AG04450 (cell line): ENCODE data around the gene GRIPAP1. TPM values are rescaled to one million over a fixed set of nuclear protein-coding genes. Genes with fewer than 3 reads are reported as not detected.
A peak's percentile ranks its signal among the peaks of the same experiment; 100 is the strongest.

Experiments
- CTCF ChIA-PET: fragments of 300-600, 350-600 bp; formaldehyde crosslinking; extraction: SDS; loops from one replicate; lab custom pipeline; 2022; ENCODE audit warnings: antibody characterized with exemption, inconsistent platforms; lab: Charles Lee
- POLR2A ChIA-PET: fragments of 350-600 bp; formaldehyde crosslinking; extraction: SDS; loops from one replicate; lab custom pipeline; 2021; ENCODE audit warnings: antibody characterized with exemption, inconsistent platforms; lab: Yijun Ruan, JAX
- DNase-seq: peaks from one replicate; pipeline ENCODE4 v3.0.0-alpha.2; 2011; ENCODE audit warnings: low read depth, low spot score
- H3K27ac ChIP-seq: one replicate; pipeline ENCODE4 v1.5.1; 2012; ENCODE audit warnings: low read depth, low read length, control low read depth
- H3K27me3 ChIP-seq: one replicate; pipeline ENCODE4 v1.6.0; 2012; ENCODE audit warnings: low read length; ENCODE audit not compliant: control insufficient read depth, insufficient read depth
- H3K4me3 ChIP-seq: 2 replicates; pipeline ENCODE4 v1.5.1; 2011; ENCODE audit warnings: mild to moderate bottlenecking, low read depth, low read length, control low read depth
- H3K9me3 ChIP-seq: 2 replicates; pipeline ENCODE4 v1.5.1; 2012; ENCODE audit warnings: low read length; ENCODE audit not compliant: control insufficient read depth, insufficient read depth
- polyA minus RNA-seq: library from RNA; depleted of rRNA, polyadenylated mRNA; stranded (reverse); fragments of >200 nt; gene quantifications from 2 replicates; pipeline ENCODE4 v1.2.3, GENCODE V29; 2011; rRNA and poly(A)+ RNA removed
- polyA plus RNA-seq: library from polyadenylated mRNA; depleted of rRNA; stranded (reverse); fragments of >200 nt; gene quantifications from 2 replicates; pipeline ENCODE4 v1.2.3, GENCODE V29; 2011; rRNA removed
- TF ChIP-seq, protein P1 (sequence below): IDR thresholded peaks from 2 replicates; pipeline ENCODE4 v1.5.1; 2011; ENCODE audit warnings: low read depth, low read length, control low read depth, inconsistent platforms

Gene GRIPAP1, protein sequence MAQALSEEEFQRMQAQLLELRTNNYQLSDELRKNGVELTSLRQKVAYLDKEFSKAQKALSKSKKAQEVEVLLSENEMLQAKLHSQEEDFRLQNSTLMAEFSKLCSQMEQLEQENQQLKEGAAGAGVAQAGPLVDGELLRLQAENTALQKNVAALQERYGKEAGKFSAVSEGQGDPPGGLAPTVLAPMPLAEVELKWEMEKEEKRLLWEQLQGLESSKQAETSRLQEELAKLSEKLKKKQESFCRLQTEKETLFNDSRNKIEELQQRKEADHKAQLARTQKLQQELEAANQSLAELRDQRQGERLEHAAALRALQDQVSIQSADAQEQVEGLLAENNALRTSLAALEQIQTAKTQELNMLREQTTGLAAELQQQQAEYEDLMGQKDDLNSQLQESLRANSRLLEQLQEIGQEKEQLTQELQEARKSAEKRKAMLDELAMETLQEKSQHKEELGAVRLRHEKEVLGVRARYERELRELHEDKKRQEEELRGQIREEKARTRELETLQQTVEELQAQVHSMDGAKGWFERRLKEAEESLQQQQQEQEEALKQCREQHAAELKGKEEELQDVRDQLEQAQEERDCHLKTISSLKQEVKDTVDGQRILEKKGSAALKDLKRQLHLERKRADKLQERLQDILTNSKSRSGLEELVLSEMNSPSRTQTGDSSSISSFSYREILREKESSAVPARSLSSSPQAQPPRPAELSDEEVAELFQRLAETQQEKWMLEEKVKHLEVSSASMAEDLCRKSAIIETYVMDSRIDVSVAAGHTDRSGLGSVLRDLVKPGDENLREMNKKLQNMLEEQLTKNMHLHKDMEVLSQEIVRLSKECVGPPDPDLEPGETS
- polyA plus RNA-seq, result 24.3 and 25.0 TPM in 2 replicates
- 18.3 and 21.1 TPM in 2 replicates for polyA minus RNA-seq

DNA sequence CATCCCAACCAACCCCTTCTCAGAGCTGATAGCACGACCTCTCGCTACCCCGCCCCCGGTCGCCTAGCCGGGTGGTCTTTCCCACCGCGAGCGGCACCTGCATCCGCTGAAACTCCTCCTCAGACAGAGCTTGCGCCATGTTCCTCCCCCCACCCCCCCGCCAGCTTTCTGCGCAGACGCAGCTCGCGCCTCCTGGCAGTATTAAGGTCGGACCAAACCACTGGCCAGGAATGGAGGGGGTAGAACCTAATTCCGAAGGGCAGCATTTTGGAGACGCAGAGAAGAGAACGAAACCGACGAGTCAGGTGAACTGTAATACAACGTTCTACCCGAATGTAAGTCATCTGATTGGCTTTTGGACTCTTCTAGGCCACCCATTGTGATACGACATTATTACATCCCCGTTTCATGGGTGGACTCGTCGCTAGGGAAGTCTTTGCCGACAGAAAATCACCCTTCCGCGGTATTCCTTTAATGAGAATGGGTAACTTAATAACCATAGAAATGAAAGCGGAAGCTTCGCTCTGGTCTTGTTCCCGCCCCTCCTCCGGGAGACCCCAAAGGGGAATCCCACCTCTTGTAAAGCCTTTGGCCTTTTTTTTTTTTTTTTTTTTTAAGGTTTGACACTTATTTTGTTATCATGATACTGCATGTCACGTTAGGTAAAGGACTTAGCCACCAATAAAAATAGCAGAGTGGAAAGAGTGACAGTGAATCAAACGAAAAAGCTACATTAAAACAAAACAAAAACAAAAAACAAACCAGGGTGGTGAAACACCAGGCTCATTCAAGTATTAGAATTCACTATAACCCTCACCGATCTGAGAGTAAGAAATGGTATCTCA is at the start of gene GRIPAP1:
Gene GRIPAP1, minus strand, starts transcription at position 174 of the 845 bp plus-strand sequence. Its CDS starts 35 bp downstream, at position 139.
- CTCF ChIA-PET, result no interaction called here
- H3K4me3 ChIP-seq, result peak within 1 kb of the TSS; percentile 80
- no peaks in the 10 kb centered on the region for H3K9me3 ChIP-seq
- POLR2A ChIA-PET, result interaction anchor here (0.5 to 1.4 kb wide), 12 partner anchors 13 to 254 kb away, joined by 3 to 17 read pairs (median 4); partner anchors contain the start of genes PRAF2 and TFE3
- H3K27me3 ChIP-seq, result no peaks in the 10 kb centered on the region
- peak within 1 kb of the TSS; percentile 88 for H3K27ac ChIP-seq
- TF ChIP-seq, protein P1, sequence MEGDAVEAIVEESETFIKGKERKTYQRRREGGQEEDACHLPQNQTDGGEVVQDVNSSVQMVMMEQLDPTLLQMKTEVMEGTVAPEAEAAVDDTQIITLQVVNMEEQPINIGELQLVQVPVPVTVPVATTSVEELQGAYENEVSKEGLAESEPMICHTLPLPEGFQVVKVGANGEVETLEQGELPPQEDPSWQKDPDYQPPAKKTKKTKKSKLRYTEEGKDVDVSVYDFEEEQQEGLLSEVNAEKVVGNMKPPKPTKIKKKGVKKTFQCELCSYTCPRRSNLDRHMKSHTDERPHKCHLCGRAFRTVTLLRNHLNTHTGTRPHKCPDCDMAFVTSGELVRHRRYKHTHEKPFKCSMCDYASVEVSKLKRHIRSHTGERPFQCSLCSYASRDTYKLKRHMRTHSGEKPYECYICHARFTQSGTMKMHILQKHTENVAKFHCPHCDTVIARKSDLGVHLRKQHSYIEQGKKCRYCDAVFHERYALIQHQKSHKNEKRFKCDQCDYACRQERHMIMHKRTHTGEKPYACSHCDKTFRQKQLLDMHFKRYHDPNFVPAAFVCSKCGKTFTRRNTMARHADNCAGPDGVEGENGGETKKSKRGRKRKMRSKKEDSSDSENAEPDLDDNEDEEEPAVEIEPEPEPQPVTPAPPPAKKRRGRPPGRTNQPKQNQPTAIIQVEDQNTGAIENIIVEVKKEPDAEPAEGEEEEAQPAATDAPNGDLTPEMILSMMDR, result no peak
- DNase-seq, result peak; percentile 89

DNA sequence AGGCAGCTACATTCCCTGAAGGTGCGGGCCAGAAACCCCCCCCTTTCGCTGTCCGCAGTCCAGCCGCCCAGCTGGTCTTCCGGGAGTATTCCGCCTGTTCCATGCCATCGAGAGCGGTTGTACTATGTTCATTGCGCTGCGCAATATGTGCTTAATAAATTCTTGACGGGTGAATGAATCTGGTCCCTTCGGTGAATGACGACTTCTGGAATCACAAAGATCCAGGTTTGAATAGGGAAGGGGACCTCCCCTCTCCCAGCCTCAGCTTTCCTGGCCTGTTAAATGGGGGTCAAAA is 41.9 kb upstream of the GRIPAP1 start:
- no peak for DNase-seq
- Histone ChIP-seq H3K4me3 (peak overlapping the region; percentile 40), H3K27ac (peak overlapping the region; percentile 52), H3K9me3 (no peaks in the 10 kb centered on the region), H3K27me3 (no peaks in the 10 kb centered on the region)
- ChIA-PET POLR2A (interaction anchor here (0.5 to 1.6 kb wide), 3 partner anchors 9 to 64 kb away, joined by 3 to 4 read pairs (median 3); partner anchors contain the start of gene PRAF2), CTCF (interaction anchor here (0.9 to 1.4 kb wide), 4 partner anchors 9 to 98 kb away, joined by 3 to 6 read pairs (median 4); no protein-coding TSS in a partner anchor)
- TF ChIP-seq, protein P1, result no peak

DNA sequence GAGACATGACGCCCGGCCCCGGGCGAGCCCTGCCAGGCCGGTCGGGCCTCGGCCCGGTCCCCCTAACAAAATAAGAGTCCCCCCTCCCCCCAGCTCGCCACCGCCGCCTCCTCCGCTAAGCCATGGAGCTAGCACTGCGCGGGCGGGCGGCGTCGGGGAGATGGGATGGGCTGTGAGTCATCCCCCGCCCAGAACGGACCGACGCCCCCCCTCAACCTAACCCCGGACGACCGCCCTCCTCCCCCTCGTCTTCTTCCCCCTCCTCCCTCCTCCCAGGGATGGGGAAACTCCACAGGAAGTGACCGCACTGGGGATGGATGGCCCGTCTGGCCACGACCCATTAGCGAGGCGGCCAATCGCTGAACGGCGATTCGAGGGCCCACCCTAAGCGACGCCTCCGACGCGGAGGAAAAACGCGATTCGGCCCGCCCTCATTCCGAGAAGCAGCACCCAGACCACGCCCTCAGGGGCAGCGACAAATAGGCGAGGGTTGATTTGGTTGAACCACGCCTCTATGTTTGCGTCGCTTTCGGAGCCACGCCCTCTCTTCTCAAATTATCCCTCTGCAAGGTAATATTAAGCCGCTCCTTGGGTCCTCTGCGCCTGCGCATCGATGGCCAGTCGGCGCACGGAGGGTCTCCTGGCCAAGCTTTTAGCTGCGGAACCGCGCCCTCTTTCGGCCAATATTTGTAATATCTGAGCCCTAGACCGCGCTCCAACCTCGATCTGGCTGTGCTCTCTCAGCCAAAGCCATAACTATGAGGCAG is 41.3 kb upstream of the GRIPAP1 start, which contains the start of gene TFE3:
Gene TFE3, minus strand, starts transcription at position 138 of the 767 bp plus-strand sequence. Its CDS starts 131 bp downstream, at position 7.
- ChIA-PET CTCF (interaction anchor here (0.6 to 1.4 kb wide), 6 partner anchors 10 to 1972 kb away, joined by 3 to 6 read pairs (median 4); partner anchors contain the start of gene KCND1), POLR2A (interaction anchor here (0.5 to 2.5 kb wide), 12 partner anchors 9 to 1393 kb away, joined by 3 to 20 read pairs (median 4); partner anchors contain the start of genes ELK1, GRIPAP1, KCND1 and PQBP1)
- Histone ChIP-seq H3K27me3 (no peaks in the 10 kb centered on the region), H3K27ac (peak within 1 kb of the TSS; percentile 89), H3K4me3 (peak within 1 kb of the TSS; percentile 79), H3K9me3 (no peaks in the 10 kb centered on the region)
- peak; percentile 97 for DNase-seq
- TF ChIP-seq, protein P1, result peak; percentile 56

DNA sequence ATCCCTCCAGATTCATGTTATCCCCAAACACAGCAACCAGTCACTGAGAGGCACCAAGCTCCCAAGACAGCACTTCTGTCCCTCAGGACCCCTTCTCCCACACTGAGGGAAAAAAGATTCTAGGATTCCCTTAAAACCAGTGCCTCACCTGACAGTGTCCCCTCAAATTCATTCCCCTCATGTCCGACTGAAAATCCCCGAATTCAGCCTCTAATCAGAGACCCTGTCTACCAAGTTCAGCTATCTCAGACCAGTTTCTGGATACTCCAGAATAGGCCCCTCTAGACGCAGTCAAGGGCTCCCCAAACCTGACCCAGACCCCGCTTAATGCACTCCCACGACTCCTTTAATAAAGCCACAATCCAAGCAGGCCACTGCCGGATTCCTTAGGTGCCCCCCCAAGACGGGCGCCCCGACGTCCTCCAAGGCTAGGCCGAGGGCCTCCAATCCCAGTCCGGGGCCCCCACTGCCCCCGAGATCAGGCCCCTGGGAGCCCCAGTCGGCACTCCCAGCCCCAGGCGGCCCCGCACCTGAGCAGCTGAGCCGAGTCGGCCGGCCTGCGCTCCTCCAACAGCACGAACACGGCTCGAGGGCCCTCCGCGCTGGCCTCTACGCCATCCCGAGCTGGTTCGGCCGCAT is 40.6 kb upstream of the GRIPAP1 start:
- DNase-seq, result no peak
- Histone ChIP-seq H3K4me3 (peak overlapping the region; percentile 79), H3K27me3 (no peaks in the 10 kb centered on the region), H3K9me3 (no peaks in the 10 kb centered on the region), H3K27ac (peak overlapping the region; percentile 89)
- ChIA-PET CTCF (interaction anchor here (0.6 to 0.7 kb wide), 2 partner anchors 71 to 1972 kb away, joined by 3 read pairs; partner anchors contain the start of gene KCND1), POLR2A (interaction anchor here (0.6 to 2.5 kb wide), 14 partner anchors 8 to 1392 kb away, joined by 3 to 20 read pairs (median 5); partner anchors contain the start of genes ELK1, GRIPAP1, KCND1 and PQBP1)
- TF ChIP-seq, protein P1, result no peak
